Activated CD8-positive, alpha-beta memory T cell treated with anti-CD3 and anti-CD28 coated beads, Interleukin-2, amount 50 U/mL, for 24 hours (primary cell): ENCODE results near the gene KCNT1.

ENCODE experiments used
- DNase-seq: peaks from one replicate; pipeline ENCODE4 v3.0.0-alpha.2; 2020; ENCODE audit errors: extremely low read depth

Gene KCNT1

GRCh38 chr9:135700525-135700924 is 1.5 kb upstream of the KCNT1 start:
- DNase-seq: no peak

- no peak for DNase-seq
Observed at GRCh38 chr9:135701067-135701958, 672 bp upstream of the KCNT1 start.

- no peak for DNase-seq
Observed at GRCh38 chr9:135703726-135704125, 1.7 kb downstream of the KCNT1 start.

- no peak for DNase-seq
Observed at GRCh38 chr9:135704483-135704882, 2.5 kb downstream of the KCNT1 start.

- DNase-seq: no peak
Observed at GRCh38 chr9:135705376-135705775, 3.4 kb downstream of the KCNT1 start.

GRCh38 chr9:135706288-135706687 is 4.3 kb downstream of the KCNT1 start:
- no peak for DNase-seq

- no peak for DNase-seq
Observed at GRCh38 chr9:135707252-135708138, 5.5 kb downstream of the KCNT1 start.

GRCh38 chr9:135708164-135708563 is 6.2 kb downstream of the KCNT1 start:
- DNase-seq: no peak

- DNase-seq: no peak
Observed at GRCh38 chr9:135711391-135711790, 9.4 kb downstream of the KCNT1 start.

GRCh38 chr9:135711881-135712280 is 9.9 kb downstream of the KCNT1 start:
- no peak for DNase-seq

GRCh38 chr9:135712613-135713295 is 10.8 kb downstream of the KCNT1 start:
- no peak for DNase-seq

GRCh38 chr9:135714242-135715055 is 12.5 kb downstream of the KCNT1 start:
- no peak for DNase-seq

- no peak for DNase-seq
Observed at GRCh38 chr9:135715056-135715595, 13.1 kb downstream of the KCNT1 start.

GRCh38 chr9:135716045-135716444 is 14.1 kb downstream of the KCNT1 start:
- no peak for DNase-seq

GRCh38 chr9:135717410-135717809 is 15.4 kb downstream of the KCNT1 start:
- DNase-seq: no peak

GRCh38 chr9:135718616-135719015 is 16.6 kb downstream of the KCNT1 start:
- no peak for DNase-seq

GRCh38 chr9:135719472-135719871 is 17.5 kb downstream of the KCNT1 start:
- no peak for DNase-seq

GRCh38 chr9:135722365-135722764 is 20.4 kb downstream of the KCNT1 start:
- no peak for DNase-seq

GRCh38 chr9:135724186-135724787 is 22.3 kb downstream of the KCNT1 start:
- no peak for DNase-seq

GRCh38 chr9:135726138-135726853 is 24.3 kb downstream of the KCNT1 start:
- no peak for DNase-seq
